Measurements from ENCODE around the gene MBLAC1.
"Not testable (repeated sequence)": the region's sequence is repeated elsewhere in the genome, so short reads cannot be mapped to it uniquely, and the experiment has no call there.

Gene MBLAC1

DNA sequence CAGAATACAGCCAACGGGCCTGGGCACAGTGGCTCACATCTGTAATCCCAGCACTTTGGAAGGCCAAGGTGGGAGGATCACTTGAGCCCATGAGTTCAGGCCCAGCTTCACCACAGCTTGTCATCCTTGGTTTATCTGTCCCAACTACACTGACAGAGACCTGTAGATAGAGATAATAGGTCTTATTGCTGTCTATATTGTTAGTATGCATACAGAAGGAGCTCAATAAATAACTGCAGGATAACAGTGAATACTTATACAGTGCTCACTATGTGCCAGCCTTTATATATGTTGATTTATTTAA is 6.1 kb upstream of the MBLAC1 start:
- no peak for DNase-seq (ENCODE audit: low read depth in 2 of 3, low spot score in 1 of 3)

DNA sequence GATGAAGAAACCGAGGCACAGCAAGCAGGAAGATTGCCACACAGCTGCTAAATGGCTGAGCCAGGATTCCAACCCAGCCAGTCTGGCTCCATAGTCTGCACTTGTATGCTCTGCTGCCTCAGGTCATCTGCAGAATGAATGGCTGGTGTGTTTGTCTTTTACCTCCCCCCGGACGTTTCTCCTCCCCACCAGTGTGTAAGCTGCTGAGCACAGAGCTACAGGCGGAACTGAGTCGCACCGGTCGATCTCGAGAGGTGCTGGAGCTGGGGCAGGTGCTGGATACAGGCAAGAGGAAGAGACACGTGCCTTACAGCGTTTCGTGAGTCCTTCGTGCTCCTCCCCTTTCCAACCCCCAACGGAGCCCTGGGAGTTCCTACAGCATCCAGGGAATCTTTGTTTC is 4.7 kb upstream of the MBLAC1 start:
- no peak for DNase-seq (ENCODE audit: low read depth in 2 of 3, low spot score in 1 of 3)

DNA sequence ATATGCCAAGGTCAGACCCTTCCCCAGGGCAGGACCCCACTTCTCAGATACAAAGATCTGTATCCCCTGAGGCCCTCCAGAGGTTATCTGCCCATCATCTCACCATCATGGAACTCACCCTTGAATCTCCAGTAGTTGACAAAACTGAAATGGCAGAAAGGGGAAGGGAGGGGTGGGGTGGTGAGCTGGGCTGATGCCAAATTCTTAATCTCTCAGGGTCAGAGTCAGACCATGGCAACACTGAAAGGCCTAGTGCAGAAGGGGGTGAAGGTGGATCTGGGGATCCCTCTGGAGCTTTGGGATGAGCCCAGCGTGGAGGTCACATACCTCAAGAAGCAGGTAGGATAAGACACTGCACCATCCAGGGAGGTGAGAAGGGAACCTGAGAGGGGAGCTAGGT is 4.2 kb upstream of the MBLAC1 start:
- no peak for DNase-seq (ENCODE audit: low read depth in 2 of 3, low spot score in 1 of 3)

DNA sequence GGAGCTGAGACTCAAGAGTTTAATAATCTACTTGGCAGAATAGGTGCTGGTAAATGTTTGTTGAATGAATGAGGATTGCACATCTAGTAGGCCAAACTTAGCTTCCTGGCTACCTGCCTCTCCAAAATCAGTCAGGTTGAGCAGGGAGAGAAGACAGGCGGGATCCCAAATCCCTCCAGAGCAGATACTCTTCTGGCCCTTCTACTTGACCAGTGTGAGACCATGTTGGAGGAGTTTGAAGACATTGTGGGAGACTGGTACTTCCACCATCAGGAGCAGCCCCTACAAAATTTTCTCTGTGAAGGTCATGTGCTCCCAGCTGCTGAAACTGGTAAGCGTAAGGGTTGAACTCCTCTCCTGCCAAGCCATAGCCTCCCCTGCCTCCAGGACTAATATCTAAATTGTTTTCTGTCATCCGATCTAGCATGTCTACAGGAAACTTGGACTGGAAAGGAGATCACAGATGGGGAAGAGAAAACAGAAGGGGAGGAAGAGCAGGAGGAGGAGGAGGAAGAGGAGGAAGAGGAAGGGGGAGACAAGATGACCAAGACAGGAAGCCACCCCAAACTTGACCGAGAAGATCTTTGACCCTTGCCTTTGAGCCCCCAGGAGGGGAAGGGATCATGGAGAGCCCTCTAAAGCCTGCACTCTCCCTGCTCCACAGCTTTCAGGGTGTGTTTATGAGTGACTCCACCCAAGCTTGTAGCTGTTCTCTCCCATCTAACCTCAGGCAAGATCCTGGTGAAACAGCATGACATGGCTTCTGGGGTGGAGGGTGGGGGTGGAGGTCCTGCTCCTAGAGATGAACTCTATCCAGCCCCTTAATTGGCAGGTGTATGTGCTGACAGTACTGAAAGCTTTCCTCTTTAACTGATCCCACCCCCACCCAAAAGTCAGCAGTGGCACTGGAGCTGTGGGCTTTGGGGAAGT is 2.2 kb upstream of the MBLAC1 start:
- no peak for DNase-seq (ENCODE audit: low read depth in 2 of 3, low spot score in 1 of 3)

DNA sequence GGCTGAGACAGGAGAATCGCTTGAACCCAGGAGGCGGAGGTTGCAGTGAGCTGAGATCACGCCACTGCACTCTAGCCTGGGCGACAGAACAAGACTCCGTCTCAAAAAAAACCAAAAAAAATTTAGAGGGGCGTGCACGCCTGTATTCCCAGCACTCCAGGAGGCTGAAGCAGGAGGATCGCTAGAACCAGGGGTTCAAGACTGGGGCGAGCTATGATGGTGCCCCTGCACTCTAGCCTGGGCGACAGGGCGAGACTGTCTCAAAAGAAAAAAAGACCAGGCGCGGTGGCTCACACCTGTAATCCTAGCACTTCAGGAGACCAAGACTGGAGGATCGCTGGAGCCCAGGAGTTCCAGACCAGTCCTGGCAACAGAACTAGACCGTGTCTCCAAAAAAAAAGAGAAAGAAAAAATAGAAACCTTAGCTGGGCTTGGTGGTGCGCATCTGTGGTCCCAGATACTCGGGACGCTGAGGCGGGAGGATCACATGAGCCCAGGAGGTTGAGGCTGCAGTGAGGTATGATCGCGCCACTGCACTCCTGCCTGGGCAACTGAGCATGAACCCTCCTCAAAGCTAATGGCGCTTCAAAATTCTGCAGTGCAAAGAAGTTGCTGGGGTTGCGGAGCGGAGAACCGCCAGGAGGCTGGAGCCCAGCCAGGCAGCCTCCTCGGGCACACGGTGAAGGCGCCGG is 382 bp upstream of the MBLAC1 start:
- DNase-seq (ENCODE audit: low read depth in 2 of 3, low spot score in 1 of 3) = no peak

DNA sequence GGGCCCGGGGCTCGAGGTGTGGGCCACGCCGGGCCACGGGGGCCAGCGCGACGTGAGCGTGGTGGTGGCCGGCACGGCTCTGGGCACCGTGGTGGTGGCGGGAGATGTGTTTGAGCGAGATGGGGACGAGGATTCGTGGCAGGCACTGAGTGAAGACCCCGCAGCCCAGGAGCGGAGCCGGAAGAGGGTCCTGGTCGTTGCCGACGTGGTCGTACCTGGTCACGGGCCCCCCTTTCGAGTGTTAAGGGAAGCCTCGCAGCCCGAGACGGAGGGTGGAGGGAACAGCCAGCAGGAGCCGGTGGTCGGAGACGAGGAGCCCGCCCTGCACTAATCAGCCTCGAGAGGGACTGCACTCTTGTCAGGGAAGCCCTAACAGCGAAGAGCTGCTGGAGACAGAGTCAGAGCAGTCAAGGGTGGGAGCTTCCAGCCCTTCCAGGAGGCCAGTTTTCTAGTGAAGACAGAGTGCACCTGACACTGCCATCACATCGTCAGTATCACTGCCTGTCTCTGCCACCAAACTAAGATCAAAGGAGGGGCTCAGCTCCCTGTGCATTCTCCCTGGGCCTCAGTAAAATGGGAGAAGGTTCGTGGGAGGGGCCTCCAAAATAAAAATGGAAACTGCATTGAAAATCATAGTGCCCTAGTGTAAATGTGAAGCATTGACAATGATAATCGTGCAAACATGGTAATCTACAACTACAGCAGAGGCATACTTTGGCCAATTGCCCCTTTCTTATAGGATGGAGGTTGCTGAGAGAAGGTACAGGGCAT is 1.3 kb downstream of the MBLAC1 start:
- DNase-seq (ENCODE audit: low read depth in 2 of 3, low spot score in 1 of 3) = no peak

DNA sequence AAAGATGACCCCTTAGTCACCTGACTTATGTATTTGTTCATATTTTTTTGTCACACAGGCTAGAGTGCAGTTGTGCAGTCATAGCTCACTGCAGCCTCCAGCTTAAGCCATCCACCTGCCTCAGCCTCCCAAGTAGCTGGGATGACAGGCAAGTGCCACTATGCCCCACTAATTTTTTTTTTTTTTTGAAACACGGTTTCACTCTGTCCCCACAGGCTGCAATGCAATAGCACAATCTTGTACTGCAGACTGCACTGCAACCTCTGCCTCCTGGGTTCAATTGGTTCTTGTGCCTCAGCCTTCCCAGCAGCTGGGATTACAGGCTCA is 1.8 kb downstream of the MBLAC1 start:
- DNase-seq (ENCODE audit: low read depth in 2 of 3, low spot score in 1 of 3) = no peak

DNA sequence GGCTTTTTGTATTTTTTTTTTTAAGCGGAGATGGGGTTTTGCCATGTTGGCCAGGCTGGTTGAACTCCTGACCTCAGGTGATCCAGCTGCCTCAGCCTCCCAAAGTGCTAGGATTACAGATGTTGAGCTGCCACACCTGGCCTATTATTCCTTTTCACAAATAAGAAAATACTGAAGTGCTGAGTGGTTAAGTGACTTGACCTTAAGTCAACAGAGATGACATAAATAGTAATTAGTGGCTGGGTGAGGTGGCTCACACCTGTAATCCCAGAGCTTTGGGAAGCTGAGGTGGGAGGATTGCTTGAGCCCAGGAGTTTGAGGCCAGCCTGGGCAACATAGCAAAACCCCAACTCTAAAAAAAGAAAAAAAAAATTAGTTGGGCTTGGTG is 3.4 kb downstream of the MBLAC1 start:
- DNase-seq (ENCODE audit: low read depth in 2 of 3, low spot score in 1 of 3) = not testable (repeated sequence)

DNA sequence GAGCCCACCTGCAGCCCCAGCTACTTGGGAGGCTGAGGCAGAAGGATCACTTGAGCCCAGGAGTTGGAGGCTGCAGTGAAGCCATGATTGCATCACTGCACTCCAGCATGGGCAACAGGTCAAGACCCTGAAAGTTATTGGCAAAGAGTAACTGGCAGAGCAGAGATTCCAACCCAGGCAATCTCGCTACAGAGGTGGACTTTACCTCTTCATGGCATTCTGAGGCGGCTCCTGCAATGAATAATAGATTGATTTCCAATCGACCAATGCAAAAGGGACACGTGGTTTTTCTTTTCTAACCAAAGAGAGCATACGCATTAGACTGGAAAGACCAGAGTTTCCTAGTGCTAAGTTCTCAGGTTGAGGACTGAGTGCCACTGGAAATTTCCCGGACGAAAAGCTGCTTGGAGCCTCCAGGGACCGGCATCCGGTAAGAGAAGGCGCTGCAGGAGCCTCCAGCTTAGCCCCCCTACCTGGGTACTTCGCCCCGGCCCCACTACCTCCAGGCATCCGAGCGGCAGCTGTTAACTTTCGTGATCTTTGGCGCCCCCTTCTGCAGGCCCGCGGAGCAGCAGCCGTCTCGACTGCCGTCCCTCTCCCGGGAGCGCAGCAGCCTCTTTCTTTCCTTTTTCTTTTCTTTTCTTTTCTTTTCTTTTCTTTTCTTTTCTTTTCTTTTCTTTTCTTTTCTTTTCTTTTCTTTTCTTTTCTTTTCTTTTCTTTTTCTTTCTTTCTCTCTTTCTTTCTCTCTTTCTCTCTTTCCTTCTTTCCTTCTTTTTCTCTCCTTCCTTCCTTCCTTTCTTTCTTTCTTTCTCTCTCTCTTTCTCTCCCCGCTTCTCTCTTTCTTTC is 4.1 kb downstream of the MBLAC1 start:
- DNase-seq (ENCODE audit: low read depth in 2 of 3, low spot score in 1 of 3) = peak; percentile 68 to 96 (median 75)

DNA sequence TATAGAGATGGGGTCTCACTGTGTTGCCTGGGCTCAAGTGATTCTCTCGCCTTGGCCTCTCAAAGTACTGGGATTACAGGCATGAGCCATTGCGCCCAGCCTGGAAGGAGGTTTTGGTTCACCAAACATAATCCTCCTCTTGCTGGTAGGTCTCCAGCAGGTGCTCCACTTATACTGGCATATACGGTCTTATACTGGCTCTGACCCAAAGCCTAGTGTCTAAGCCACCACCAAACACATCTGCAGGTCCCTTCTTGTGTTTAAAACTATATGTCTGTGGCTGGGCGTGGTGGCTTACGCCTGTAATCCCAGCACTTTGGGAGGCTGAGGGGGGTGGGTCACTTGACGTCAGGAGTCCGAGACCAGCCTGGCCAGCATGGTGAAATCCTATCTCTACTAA is 5.4 kb downstream of the MBLAC1 start:
- no peak for DNase-seq (ENCODE audit: low read depth in 2 of 3, low spot score in 1 of 3)

DNA sequence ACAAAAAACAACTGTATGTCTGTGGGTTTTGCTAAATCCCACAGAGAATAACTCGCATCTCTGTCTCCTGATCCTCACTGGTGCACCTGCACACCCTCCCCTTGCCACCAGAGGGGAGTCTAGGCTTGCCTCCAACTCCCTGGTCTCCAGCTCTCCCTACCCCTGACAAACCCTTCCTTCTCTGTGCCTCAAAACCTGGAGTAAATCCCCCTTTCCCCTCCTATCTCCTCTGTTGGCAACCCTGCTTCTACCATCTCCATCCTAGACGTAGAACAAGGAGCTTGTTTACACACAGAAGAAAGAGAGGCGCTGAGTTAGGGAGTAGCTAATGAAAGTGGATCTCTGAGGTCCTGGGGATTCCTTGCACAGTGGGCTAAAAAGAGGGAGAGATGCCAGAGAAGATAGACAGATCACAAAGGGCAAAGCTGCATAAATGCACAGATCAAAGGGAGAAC is 6.0 kb downstream of the MBLAC1 start:
- DNase-seq (ENCODE audit: low read depth in 2 of 3, low spot score in 1 of 3) = peak in 2 of 3 donors; percentile 44 to 50

DNA sequence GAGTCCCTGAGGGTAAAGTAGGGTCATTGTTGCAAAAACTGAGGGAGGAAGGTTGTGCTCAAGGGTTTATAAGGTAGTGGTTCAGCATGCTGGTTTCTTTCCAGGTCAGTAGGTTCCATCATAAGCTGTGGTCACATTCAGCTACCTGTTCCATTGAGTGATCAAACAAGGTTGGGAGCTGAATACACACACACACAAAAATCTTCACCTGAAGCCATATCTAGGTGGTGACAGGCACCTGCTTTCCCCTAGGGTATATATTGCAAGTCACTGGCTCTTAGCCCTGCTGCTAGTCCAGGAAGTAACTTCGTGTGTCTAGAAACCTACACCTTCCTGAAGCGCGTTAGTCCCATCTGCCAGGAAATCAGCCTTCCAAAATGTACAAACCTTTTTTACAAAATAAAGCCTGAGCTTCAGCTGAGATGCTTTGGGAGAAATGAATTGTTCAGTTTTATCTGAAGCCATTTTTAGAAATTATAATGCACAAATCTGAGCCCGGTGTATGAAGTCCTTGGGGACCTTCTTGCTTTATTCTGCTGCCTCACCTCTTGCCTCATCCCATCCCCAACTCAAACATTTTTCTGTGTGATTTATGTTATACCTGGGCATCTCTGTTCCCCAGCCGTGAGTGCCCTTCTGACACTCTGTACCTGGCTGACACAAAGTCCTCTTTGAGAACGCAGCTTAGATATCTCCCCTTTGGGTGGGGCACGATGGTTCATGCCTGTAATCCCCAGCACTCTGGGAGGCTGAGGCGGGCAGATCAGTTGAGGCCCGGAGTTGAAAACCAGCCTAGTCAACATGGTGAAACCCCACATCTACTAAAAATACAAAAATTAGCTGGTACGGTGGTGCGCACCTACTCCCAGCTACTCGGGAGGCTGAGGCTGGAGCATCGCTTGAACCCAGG is 11.3 kb downstream of the MBLAC1 start:
- DNase-seq (ENCODE audit: low read depth in 2 of 3, low spot score in 1 of 3) = no peak

DNA sequence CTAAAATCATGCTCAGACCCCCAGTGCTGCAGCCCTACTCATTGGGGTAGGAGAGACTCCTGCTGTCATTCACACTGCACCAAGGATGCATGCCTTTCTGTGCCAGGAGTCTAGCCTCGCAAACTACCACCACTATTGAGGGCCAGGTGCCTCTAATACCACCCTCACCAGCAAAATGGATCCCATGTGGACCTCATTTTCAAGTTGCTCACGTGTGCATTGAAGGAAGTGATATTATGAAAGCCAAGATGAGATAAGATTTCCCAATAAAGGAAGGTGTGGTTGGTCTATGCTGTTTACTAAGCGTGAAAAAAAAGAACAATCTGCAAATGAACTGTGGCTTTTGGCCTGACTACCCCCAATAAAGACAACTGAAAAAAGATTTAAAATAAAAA is 14.8 kb downstream of the MBLAC1 start:
- DNase-seq (ENCODE audit: low read depth in 2 of 3, low spot score in 1 of 3) = no peak

DNA sequence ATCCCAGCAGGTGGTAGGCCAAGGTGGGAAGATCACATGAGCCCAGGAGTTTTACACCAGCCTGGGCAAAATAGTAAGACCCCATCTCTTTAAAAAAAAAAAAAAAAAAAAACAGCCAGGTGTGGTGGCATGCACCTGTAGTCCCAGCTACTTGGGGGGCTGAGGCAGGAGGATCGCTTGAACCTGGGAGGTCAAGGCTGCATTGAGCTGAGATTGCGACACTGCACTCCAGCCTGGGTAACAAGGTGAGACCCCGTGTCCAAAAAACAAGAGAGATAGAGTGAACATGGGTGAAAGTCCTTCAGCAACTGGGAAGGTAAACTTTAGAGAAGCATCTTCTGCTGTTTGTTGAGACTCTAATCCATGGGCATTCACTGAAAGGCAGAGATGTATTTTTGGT is 15.7 kb downstream of the MBLAC1 start:
- DNase-seq (ENCODE audit: low read depth in 2 of 3, low spot score in 1 of 3) = no peak

DNA sequence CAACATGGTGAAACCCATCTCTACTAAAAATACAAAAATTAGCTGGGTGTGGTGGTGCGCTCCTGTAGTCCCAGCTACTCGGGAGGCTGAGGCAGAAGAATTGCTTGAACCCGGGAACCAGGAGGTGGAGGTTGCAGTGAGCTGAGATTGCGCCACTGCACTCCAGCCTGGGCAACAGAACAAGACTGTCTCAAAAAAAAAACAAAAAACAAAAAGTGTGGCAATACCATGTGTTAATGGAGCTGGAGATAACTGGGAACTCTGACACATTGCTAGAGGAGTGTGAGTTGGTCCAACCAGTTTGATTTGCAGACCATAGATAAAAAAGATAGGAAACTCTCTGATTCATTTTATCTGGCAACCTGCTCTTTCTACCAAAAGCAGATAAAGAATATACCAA is 19.6 kb downstream of the MBLAC1 start:
- not testable (repeated sequence) for DNase-seq (ENCODE audit: low read depth in 2 of 3, low spot score in 1 of 3)

DNA sequence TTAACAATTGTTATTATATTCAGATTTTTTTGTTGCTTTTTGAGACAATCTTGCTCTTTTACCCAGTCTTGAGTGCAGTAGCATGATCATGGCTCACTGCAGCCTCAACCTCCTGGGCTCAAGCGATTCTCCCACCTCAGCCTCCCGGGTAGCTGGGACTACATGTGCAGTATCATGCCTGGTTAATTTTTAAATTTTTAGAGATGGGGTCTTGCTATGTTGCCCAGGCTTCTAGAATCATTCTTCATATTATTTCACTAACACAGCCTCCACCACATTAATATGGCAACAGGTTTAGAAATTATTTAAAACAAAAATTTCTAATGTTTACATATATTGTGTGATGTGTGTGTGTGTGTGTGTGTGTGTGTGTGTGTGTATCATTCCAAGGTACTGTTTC is 20.5 kb downstream of the MBLAC1 start:
- no peak for DNase-seq (ENCODE audit: low read depth in 2 of 3, low spot score in 1 of 3)

DNA sequence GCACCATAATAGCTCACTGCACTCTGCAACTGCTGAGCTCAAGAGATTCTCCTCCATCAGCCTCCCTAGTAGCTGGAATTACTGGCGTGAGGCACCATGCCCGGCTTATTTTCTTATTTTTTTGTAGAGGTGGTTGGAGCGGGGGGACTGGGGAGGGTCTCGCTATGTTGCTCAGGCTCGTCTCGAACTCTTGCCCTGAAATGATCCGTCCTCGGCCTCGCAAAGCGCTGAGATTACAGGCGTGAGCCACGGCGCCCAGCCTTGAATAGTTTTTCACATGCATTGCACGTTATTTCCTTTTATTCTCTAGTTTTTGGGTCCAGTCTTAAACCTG is 21.4 kb downstream of the MBLAC1 start:
- DNase-seq (ENCODE audit: low read depth in 2 of 3, low spot score in 1 of 3) = no peak

DNA sequence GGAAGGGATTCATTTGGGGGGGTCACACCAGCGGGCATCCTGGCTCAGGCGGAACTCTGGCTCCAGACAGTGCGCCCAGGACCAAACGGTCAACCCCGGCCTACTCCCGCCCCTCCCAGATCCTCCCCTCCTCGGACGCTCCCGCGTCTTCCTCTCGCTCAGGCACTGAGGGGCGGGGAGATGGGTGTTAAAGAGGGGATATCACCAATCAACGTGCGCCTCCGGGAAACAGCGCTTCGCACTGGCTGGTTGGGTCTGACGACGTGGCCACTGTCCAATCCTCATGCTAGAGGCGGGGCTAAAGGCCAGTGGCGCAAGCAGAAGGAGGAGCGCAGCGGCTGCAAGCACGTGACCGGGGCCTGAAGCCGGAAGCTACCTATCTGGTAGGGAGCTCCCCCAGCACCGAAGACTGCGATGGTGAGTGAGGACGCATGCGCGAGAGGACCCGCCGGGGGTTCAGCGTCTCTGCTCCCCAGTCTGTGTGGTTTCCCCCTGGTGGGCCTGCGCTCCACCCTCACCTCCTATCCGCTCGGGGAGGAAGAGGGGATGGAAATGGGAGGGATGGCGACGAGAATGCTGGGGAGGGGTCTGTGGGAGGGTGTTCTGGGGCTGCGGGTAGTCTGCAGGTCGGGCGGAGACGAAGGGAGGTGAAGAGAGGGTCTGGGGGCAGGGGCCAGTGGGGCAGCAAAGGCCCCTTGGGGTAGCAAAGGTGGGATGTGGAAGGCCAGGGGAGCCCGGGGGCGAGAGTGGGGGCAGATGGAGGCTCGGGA is 22.0 kb downstream of the MBLAC1 start, which contains the start of gene LAMTOR4:
Gene LAMTOR4, plus strand, starts transcription at position 360 of the 770 bp plus-strand sequence. Its CDS starts 55 bp downstream, at position 415.
- peak; percentile 96 to 98 (median 97) for DNase-seq (ENCODE audit: low read depth in 2 of 3, low spot score in 1 of 3)

DNA sequence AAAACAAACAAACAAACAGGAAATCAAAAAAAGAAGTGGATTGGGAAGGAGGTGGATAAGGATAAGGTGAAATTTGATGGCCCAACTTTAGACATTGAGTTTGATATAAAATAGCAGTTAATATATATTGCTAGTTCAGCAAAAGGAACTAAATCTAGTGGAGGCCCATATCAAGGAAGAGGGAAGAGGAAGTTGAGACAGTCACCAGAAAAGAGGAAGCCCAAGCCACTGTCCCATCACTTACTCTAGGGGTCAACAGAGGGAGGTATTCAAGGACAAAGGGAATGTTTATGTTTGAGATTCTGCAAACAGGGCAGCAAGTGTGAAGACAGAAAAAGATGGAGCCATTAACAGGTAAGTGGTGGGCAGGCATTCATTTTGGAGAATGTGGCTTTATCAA is 25.6 kb downstream of the MBLAC1 start:
- DNase-seq (ENCODE audit: low read depth in 2 of 3, low spot score in 1 of 3) = no peak

All from stimulated activated CD4-positive, alpha-beta T cell treated with anti-CD3 and anti-CD28 coated beads, Interleukin-12 subunit alpha, Interleukin-12 subunit beta, amount 100 ng/mL, for 48 hours (primary cell).